Purkinje cell (primary cell): ENCODE data around the gene OR5K2. TPM values are rescaled to one million over a fixed set of nuclear protein-coding genes. Genes with fewer than 3 reads are reported as not detected.

Experiments
- polyA plus RNA-seq: library from polyadenylated mRNA; unstranded; fragments of >200 nt; fragmentation: Nextera tagmentation; gene quantifications from 2 replicates; pipeline ENCODE4 v1.2.1, GENCODE V29; 2014

The OR5K2 gene
- polyA plus RNA-seq, result not detected in 2 replicates

GRCh38 chr3:98497381-98497780 is at the start of gene OR5K2:
Gene OR5K2 (plus strand): TSS chr3:98497681. CDS start chr3:98497681, 0 bp downstream.

GRCh38 chr3:98462901-98463300 is 34.6 kb upstream of the OR5K2 start, which contains the start of gene OR5K1:
Gene OR5K1 (plus strand): TSS chr3:98463201. CDS start chr3:98469577, 6,376 bp downstream.

GRCh38 chr3:98522544-98523281 is 25.2 kb downstream of the OR5K2 start, which contains the start of gene CLDND1:
Gene CLDND1 (minus strand): TSS chr3:98522902. CDS start chr3:98521424, 1,478 bp downstream.

GRCh38 chr3:98531622-98532274 is 34.3 kb downstream of the OR5K2 start, which contains the start of gene GPR15:
Gene GPR15 (plus strand): TSS chr3:98531978. CDS start chr3:98532034, 56 bp downstream.

Other genes starting within 250 kb of the OR5K2 start
- gene OR5H6, start 233.4 kb upstream of the OR5K2 start, polyA plus RNA-seq, result not detected in 2 replicates
- gene OR5H2, start 215.2 kb upstream of the OR5K2 start, polyA plus RNA-seq, result not detected in 2 replicates
- not detected in 2 replicates for gene OR5K4, start 143.8 kb upstream of the OR5K2 start, polyA plus RNA-seq
- gene OR5K3, start 107.0 kb upstream of the OR5K2 start, polyA plus RNA-seq, result 1.7 TPM in 1 of 2 replicates, not detected in the other
- gene OR5K1, start 34.5 kb upstream of the OR5K2 start, polyA plus RNA-seq, result not detected in 2 replicates
- gene CLDND1, start 25.2 kb downstream of the OR5K2 start, polyA plus RNA-seq, result 647 and 814 TPM in 2 replicates
- gene GPR15, start 34.3 kb downstream of the OR5K2 start, polyA plus RNA-seq, result not detected in 2 replicates
- 6.3 and 11.1 TPM in 2 replicates for gene CPOX, start 95.9 kb downstream of the OR5K2 start, polyA plus RNA-seq